Measurements from ENCODE around the gene ITGB2.
"Not testable (repeated sequence)": the region's sequence is repeated elsewhere in the genome, so short reads cannot be mapped to it uniquely, and the experiment has no call there.

ITGB2 gene

DNA sequence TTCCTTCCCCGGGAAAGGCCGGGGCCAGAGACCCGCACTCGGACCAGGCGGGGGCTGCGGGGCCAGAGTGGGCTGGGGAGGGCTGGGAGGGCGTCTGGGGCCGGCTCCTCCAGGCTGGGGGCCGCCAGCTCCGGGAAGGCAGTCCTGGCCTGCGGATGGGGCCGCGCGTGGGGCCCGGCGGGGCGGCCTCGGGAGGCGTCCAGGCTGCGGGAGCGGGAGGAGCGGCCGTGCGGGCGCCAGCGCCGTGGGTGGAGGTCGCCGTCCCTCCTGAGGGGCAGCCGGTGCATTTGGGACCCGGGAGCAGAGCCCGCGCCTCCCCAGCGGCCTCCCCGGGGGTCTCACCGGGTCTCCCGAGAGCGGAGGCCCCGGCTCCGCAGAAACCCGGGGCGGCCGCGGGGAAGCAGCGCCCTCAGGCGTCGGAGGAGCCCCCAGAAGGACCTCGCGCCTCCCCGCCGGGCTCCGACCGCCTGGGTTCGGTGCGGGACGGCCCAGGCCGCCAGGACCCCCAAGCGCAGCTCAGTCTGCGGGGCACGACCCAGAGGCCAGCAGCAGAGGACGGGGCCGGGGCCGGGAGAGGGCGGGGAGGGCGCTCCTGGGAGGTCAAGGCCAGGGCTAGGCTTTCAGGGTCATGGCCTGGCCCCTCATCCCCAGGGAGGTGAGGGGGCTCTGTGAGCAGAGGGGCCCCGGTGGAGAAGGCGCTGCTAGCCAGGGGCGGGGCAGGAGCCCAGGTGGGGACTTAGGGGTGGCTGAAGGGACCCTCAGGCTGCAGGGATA is 11.9 kb upstream of the ITGB2 start:
- DNase-seq (ENCODE audit: low spot score) = peak; percentile 93
- TF ChIP-seq, protein P1, sequence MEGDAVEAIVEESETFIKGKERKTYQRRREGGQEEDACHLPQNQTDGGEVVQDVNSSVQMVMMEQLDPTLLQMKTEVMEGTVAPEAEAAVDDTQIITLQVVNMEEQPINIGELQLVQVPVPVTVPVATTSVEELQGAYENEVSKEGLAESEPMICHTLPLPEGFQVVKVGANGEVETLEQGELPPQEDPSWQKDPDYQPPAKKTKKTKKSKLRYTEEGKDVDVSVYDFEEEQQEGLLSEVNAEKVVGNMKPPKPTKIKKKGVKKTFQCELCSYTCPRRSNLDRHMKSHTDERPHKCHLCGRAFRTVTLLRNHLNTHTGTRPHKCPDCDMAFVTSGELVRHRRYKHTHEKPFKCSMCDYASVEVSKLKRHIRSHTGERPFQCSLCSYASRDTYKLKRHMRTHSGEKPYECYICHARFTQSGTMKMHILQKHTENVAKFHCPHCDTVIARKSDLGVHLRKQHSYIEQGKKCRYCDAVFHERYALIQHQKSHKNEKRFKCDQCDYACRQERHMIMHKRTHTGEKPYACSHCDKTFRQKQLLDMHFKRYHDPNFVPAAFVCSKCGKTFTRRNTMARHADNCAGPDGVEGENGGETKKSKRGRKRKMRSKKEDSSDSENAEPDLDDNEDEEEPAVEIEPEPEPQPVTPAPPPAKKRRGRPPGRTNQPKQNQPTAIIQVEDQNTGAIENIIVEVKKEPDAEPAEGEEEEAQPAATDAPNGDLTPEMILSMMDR (IDR thresholded peaks at IDR 0.05; ENCODE audit: extremely low read depth, missing control alignments) = peak; percentile 80

GRCh38 chr21:44931501-44932407 is 11.1 kb upstream of the ITGB2 start:
- TF ChIP-seq, protein P1 (IDR thresholded peaks at IDR 0.05; ENCODE audit: extremely low read depth, missing control alignments) = no peak
- peak; percentile 67 for DNase-seq (ENCODE audit: low spot score)

- TF ChIP-seq, protein P1 (IDR thresholded peaks at IDR 0.05; ENCODE audit: extremely low read depth, missing control alignments) = no peak
- peak; percentile 80 for DNase-seq (ENCODE audit: low spot score)
Measured at GRCh38 chr21:44931137-44931500, 10.4 kb upstream of the ITGB2 start.

GRCh38 chr21:44930543-44930981 is 9.9 kb upstream of the ITGB2 start:
- TF ChIP-seq, protein P1 (IDR thresholded peaks at IDR 0.05; ENCODE audit: extremely low read depth, missing control alignments) = no peak
- peak; percentile 55 for DNase-seq (ENCODE audit: low spot score)

GRCh38 chr21:44929799-44930542 is 9.3 kb upstream of the ITGB2 start:
- peak; percentile 67 for DNase-seq (ENCODE audit: low spot score)
- TF ChIP-seq, protein P1 (IDR thresholded peaks at IDR 0.05; ENCODE audit: extremely low read depth, missing control alignments) = no peak

- TF ChIP-seq, protein P1 (IDR thresholded peaks at IDR 0.05; ENCODE audit: extremely low read depth, missing control alignments) = no peak
- no peak for DNase-seq (ENCODE audit: low spot score)
Measured at GRCh38 chr21:44929242-44929798, 8.6 kb upstream of the ITGB2 start.

DNA sequence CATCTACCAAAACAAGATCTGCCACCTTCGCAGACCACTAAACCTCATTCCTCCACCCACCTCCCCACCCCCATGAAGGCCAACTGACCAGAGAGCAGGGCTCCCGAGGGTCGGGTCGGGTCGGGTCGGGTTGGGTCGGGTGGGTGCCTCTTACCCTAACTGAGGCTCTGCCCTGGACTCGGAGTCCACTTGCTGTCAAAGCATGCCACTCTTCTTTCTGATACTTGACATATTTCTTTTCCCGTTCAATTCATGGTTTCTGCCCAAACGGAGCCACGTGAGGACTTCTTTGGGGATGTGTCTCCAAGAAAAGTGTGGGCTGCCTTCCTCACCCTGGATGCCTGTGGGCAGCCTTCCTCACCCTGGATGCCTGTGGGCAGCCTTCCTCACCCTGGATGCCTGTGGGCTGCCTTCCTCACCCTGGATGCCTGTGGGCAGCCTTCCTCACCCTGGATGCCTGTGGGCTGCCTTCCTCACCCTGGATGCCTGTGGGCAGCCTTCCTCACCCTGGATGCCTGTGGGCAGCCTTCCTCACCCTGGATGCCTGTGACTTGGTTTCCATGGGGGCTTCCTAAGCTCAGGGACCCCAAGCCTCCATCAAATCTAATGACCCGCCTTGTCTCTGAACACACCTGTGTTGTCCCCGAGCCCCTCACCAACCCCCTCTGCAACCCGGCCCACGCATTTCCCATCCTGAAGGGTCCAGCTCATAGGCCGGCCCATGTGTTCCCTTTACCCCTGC is 8.0 kb upstream of the ITGB2 start:
- not testable (repeated sequence) for DNase-seq (ENCODE audit: low spot score)

Data from GM20000 (cell line).